Muscle layer of duodenum (tissue), 2 donors: ENCODE measurements around the gene INPP4B.

ENCODE experiments used
- H3K27ac ChIP-seq: one replicate; pipeline ENCODE4 v1.7.0; 2013; ENCODE audit warnings: mild to moderate bottlenecking, low read length
- H3K27me3 ChIP-seq: one replicate; pipeline ENCODE4 v1.7.0; 2013; ENCODE audit warnings: low read depth, mild to moderate bottlenecking, control low read depth, low read length
- H3K36me3 ChIP-seq, 2 donors: one replicate each; pipeline ENCODE4 v1.7.0; 2013; ENCODE audit warnings: low read length in 2 of 2, control low read depth in 1 of 2, mild to moderate bottlenecking in 1 of 2; ENCODE audit not compliant: insufficient read depth in 2 of 2, control insufficient read depth in 1 of 2
- H3K4me1 ChIP-seq, 2 donors: one replicate each; pipeline ENCODE4 v1.7.0; 2013; ENCODE audit warnings: low read length in 2 of 2, mild to moderate bottlenecking in 2 of 2, control low read depth in 1 of 2, moderate library complexity in 1 of 2; ENCODE audit not compliant: insufficient read depth in 2 of 2, control insufficient read depth in 1 of 2
- H3K4me3 ChIP-seq, 2 donors: one replicate each; pipeline ENCODE4 v1.7.0; 2013; ENCODE audit warnings: low read length in 2 of 2, low read depth in 1 of 2, mild to moderate bottlenecking in 1 of 2
- H3K9me3 ChIP-seq, 2 donors: one replicate each; pipeline ENCODE4 v1.7.0; 2013; ENCODE audit warnings: low read length in 2 of 2, control low read depth in 1 of 2, mild to moderate bottlenecking in 1 of 2; ENCODE audit not compliant: control insufficient read depth in 1 of 2
- donor health status: healthy.

The INPP4B gene

GRCh38 chr4:142463206-142463605, 382.9 kb downstream of the INPP4B start:
- H3K4me1 ChIP-seq = no peaks in the 10 kb centered on the region
- no peaks in the 10 kb centered on the region for H3K9me3 ChIP-seq
- H3K36me3 ChIP-seq = no peaks in the 10 kb centered on the region
- H3K27ac ChIP-seq = no peak overlapping the region
- H3K4me3 ChIP-seq = no peak overlapping the region
- H3K27me3 ChIP-seq = no peaks in the 10 kb centered on the region

- Histone ChIP-seq H3K27me3 (no peaks in the 10 kb centered on the region), H3K27ac (no peak overlapping the region)
These were observed 393.8 kb downstream of the INPP4B start for GRCh38 chr4:142452161-142452855.

GRCh38 chr4:142449771-142450373, 396.2 kb downstream of the INPP4B start:
- H3K36me3 ChIP-seq = no peaks in the 10 kb centered on the region
- no peaks in the 10 kb centered on the region for H3K9me3 ChIP-seq
- H3K4me1 ChIP-seq = peaks cover 0 to 3% of the 10 kb centered on the region in 2 donors
- H3K27me3 ChIP-seq = no peaks in the 10 kb centered on the region
- no peak overlapping the region for H3K27ac ChIP-seq
- no peak overlapping the region for H3K4me3 ChIP-seq

More at GRCh38 chr4:142452161-142452855, 393.8 kb downstream of the INPP4B start:
- Histone ChIP-seq H3K4me1 (no peaks in the 10 kb centered on the region), H3K4me3 (no peak overlapping the region), H3K36me3 (no peaks in the 10 kb centered on the region), H3K9me3 (no peaks in the 10 kb centered on the region)

- no peaks in the 10 kb centered on the region for H3K36me3 ChIP-seq
- no peaks in the 10 kb centered on the region for H3K9me3 ChIP-seq
- no peak overlapping the region for H3K4me3 ChIP-seq
- H3K27me3 ChIP-seq = no peaks in the 10 kb centered on the region
- no peak overlapping the region for H3K27ac ChIP-seq
- peaks cover 0 to 3% of the 10 kb centered on the region in 2 donors for H3K4me1 ChIP-seq
These were observed 399.1 kb downstream of the INPP4B start for GRCh38 chr4:142447009-142447408.

GRCh38 chr4:142443469-142443868, 402.6 kb downstream of the INPP4B start:
- no peaks in the 10 kb centered on the region for H3K27me3 ChIP-seq
- no peaks in the 10 kb centered on the region for H3K9me3 ChIP-seq
- no peaks in the 10 kb centered on the region for H3K36me3 ChIP-seq
- H3K4me1 ChIP-seq = peaks cover 0 to 3% of the 10 kb centered on the region in 2 donors
- no peak overlapping the region for H3K4me3 ChIP-seq
- no peak overlapping the region for H3K27ac ChIP-seq

GRCh38 chr4:142440093-142440492, 406.0 kb downstream of the INPP4B start:
- Histone ChIP-seq H3K9me3 (no peaks in the 10 kb centered on the region), H3K4me3 (no peak overlapping the region), H3K4me1 (no peaks in the 10 kb centered on the region), H3K27ac (no peak overlapping the region), H3K36me3 (no peaks in the 10 kb centered on the region), H3K27me3 (no peaks in the 10 kb centered on the region)

GRCh38 chr4:142435599-142436235, 410.4 kb downstream of the INPP4B start:
- no peaks in the 10 kb centered on the region for H3K4me1 ChIP-seq
- H3K4me3 ChIP-seq = no peak overlapping the region
- H3K9me3 ChIP-seq = no peaks in the 10 kb centered on the region
- no peaks in the 10 kb centered on the region for H3K27me3 ChIP-seq
- H3K36me3 ChIP-seq = no peaks in the 10 kb centered on the region
- no peak overlapping the region for H3K27ac ChIP-seq

GRCh38 chr4:142434519-142435224, 411.4 kb downstream of the INPP4B start:
- no peaks in the 10 kb centered on the region for H3K4me1 ChIP-seq

GRCh38 chr4:142428715-142429114, 417.4 kb downstream of the INPP4B start:
- H3K4me3 ChIP-seq = no peak overlapping the region
- H3K9me3 ChIP-seq = no peaks in the 10 kb centered on the region
- no peak overlapping the region for H3K27ac ChIP-seq
- no peaks in the 10 kb centered on the region for H3K4me1 ChIP-seq
- no peaks in the 10 kb centered on the region for H3K36me3 ChIP-seq
- H3K27me3 ChIP-seq = no peaks in the 10 kb centered on the region

More at GRCh38 chr4:142434519-142435224, 411.4 kb downstream of the INPP4B start:
- Histone ChIP-seq H3K36me3 (no peaks in the 10 kb centered on the region), H3K9me3 (no peaks in the 10 kb centered on the region), H3K27ac (no peak overlapping the region), H3K4me3 (no peak overlapping the region), H3K27me3 (no peaks in the 10 kb centered on the region)

- Histone ChIP-seq H3K27me3 (no peaks in the 10 kb centered on the region), H3K4me1 (no peaks in the 10 kb centered on the region), H3K4me3 (no peak overlapping the region), H3K9me3 (no peaks in the 10 kb centered on the region), H3K36me3 (no peaks in the 10 kb centered on the region), H3K27ac (no peak overlapping the region)
These were observed 418.6 kb downstream of the INPP4B start for GRCh38 chr4:142427456-142427855.

GRCh38 chr4:142423861-142424260, 422.2 kb downstream of the INPP4B start:
- no peak overlapping the region for H3K27ac ChIP-seq
- H3K4me3 ChIP-seq = no peak overlapping the region
- no peaks in the 10 kb centered on the region for H3K4me1 ChIP-seq
- H3K9me3 ChIP-seq = no peaks in the 10 kb centered on the region
- H3K27me3 ChIP-seq = no peaks in the 10 kb centered on the region
- no peaks in the 10 kb centered on the region for H3K36me3 ChIP-seq
